ENCODE measurements around the gene CARD9.
"Not testable (repeated sequence)": the region's sequence is repeated elsewhere in the genome, so short reads cannot be mapped to it uniquely, and the experiment has no call there.

CARD9 gene

GRCh38 chr9:136361754-136362449 lies 11.6 kb downstream of the CARD9 start:
- DNase-seq: no peak

DNA sequence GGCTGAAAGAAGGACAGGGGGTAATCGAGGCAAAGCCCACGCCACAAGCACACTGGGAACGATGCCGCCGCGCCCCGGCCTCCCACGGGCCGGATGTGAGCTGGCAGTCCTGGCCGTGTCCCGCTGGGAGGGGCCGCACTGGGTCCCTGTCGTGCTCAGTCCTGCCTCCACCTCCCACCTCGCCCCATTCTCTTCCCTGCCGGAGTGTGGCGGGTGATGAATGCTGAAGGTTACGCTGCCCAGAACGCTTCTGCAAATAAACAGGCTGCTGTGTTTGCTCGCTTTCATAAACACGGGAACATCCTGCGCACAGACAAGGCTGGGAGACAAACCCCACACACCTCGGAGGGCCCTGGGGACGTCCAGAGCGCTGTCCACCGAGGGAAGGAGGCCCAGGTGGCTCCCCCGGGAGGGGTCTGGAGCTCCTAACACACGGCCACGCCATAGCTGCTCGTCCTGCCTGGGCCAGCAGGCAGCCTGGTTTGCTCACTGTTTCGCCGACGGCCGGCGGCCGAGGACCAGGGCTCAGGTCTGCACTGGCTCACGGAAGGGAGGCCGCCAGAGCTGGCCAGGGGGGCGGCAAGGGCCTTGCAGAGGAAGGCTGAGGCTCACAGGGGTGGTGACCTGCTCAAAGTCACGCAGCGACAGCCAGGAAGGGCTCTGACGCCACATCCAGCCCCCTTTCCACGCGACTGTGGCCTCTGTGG lies 12.3 kb downstream of the CARD9 start:
- no peak for DNase-seq

GRCh38 chr9:136359774-136360718 lies 13.4 kb downstream of the CARD9 start:
- DNase-seq: no peak

DNA sequence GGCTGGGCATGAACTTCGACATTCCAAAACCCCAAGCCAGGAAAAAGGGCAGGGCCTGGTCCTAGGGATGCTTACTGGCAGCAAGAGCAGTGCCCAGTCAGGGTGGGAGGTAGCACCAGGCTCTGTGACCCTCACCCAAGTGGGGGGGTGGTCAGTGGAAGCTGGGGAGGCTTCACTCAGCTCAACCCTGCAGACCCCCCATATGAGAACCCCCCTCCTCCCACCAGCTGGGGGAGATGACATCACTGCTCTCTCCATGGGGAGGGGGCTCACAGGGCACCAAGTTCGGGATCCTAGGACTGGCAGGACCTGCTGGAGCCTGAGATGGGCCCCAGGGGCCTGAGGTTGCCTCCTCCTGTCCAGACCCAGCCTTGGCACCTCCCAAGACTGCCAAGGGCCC lies 14.6 kb downstream of the CARD9 start:
- no peak for DNase-seq

DNA sequence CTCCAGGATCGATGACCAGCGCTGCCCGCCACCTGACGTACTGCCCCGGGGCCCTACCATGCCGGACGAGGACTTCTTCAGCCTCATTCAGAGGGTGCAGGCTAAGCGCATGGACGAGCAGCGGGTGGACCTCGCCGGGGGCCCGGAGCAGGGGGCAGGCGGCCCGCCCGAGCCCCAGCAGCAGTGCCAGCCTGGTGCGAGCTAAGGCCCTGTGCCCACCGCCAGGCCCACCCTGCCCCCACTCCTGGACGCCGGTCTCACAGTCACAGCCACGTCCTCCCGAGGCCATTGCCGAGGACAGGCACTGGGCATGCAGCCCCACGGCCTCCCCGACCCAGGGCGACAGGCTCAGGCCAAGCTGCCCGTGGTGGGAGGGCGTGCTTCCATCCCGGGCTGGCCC lies 15.5 kb downstream of the CARD9 start:
- no peak for DNase-seq

GRCh38 chr9:136357202-136357725 lies 16.2 kb downstream of the CARD9 start:
- no peak for DNase-seq

- no peak for DNase-seq
Measured at GRCh38 chr9:136355616-136356557, 17.6 kb downstream of the CARD9 start.

DNA sequence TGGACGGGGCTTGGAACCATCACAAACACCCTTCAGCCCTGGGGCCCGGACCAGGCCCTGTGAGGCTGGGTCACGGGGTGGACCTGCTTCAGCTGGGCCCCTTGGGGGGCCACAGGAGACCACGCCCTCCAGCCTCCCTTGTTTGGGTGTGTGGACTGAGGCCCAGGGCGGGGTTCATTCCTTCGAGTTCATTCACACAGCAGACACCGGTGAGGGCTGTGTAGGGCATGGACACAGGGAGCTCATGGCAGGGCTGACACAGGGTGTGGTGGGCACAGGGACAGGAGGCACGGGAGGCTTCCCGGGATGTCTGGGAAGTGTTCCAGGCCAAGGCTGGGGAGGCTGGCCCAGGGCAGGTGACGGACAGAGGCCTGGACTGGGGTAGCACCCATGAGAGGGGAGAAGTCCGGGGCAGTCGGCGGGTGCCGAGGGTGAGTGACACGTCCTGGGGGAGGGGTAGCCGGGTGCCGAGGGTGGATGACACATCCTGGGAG lies 18.8 kb downstream of the CARD9 start:
- no peak for DNase-seq

DNA sequence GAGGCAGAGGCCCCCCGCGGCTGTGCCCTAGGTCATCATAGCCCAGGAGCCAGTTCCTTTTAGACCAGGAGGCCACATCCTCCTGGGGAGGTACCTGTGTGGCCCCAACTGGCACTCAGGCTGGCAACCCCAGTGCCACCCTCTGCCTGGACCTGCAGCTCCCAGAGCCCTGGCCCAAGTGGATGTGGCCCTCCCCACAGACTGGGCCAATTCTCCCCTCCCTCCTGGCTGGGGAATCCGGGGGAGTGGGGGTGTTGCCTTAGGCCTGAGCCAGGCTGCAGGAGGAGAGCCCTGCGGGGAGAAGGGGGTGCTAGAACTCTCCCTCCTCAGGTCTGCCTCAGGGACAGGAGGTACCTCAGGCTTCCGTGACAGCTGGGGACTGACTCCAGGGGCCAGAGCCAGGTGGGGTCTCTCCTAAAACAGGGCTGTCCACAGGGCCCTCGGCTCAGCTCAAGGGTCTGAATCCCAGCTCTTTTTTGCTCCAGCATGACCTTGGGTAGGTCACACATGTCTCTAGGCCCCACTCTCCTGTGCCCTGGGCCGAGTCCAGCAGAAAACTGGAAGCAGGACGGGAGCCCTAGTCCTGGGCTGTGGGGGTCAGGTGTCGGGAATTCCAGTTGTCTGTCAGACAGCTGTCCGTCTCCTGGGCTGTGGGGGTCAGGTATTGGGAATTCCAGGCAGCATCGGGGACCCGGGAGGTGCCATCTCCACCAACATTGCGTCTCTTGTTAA lies 19.5 kb downstream of the CARD9 start:
- no peak for DNase-seq

DNA sequence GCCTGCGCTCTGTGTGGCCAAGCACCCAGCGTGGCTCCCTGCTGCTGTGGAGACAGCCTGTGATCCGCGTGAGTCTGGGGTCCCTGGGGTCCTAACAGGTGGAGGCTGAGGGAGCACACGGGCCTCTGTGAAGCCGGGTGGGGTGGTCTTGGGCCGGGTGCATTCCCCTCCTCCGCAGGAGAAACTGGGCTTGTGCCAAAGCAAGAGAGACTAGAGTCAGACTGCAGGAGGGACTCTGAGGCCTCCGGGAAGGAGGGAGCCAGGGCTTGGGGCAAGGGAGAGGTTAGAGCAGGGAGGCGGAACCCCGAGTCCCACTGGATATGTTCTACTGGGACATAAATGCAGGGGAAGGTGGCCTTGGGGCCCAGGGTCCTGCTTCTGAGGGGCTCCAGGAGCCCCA lies 20.4 kb downstream of the CARD9 start:
- DNase-seq: no peak

GRCh38 chr9:136352682-136353081 lies 20.8 kb downstream of the CARD9 start:
- no peak for DNase-seq

- DNase-seq: not testable (repeated sequence)
Measured at GRCh38 chr9:136351868-136352267, 21.6 kb downstream of the CARD9 start.

DNA sequence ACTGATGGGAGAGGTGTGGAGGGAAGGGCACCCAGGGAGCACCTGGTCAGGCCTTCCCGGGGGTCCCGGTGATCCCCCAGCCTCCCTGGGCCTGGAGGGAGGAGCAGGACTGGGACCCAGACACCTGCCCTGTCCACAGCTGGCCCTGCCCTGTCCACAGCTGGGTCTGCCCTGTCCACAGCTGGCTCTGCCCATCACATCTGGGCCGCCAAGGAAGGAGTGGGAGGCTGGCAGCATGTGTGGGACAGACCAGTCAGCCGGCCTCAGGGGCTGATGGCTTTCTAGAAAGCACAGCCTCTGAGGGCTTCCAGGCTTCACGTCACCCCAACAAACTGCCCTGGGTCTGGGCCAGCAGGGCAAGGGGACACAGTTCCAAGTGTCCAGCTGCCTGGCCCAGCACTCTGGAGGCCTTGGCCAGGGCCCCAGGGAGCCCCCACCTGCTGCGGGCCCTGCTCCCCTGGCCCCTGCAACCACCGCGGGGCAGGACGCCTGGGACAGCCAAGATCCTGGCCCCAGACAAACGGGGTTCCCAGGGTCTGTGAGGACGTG lies 22.1 kb downstream of the CARD9 start:
- no peak for DNase-seq

DNA sequence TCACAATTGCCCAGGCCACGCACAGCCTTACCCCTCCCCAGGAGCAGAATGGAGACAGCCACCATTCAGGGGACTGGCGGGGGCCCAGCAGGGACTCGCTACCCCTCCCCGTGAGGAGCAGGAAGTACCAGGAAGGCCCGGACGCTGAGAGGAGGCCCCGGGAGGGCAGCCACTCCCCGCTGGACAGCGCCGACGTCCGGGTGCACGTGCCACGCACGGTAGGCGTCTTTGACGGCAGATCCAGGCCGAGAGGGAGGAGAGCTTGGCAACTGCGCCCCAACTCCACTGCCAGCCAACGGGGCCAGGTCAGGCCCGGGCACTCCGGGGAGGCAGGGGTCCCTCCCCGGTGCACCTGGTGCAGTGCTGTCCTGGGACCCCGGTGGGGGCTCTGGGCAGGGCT lies 23.9 kb downstream of the CARD9 start:
- DNase-seq: no peak

DNA sequence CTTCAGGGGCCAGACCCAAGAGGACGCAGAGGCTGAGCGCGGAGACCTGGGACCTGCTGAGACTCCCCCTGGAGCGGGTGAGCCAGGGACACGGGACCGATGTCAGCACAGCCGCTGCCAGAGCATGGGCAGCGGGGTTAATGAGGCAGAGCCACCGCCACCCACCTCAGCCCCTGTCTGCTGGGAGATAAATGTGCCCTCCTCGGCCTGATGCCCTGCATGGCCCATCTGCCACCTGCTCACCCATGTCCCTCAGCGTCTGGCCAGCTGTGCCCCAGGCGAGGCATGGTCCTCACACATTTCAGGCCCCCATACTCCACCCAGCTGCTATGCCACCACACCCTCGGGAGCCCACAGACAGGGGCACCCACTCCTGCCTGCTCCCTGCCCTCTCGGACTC lies 24.8 kb downstream of the CARD9 start:
- DNase-seq: no peak

DNA sequence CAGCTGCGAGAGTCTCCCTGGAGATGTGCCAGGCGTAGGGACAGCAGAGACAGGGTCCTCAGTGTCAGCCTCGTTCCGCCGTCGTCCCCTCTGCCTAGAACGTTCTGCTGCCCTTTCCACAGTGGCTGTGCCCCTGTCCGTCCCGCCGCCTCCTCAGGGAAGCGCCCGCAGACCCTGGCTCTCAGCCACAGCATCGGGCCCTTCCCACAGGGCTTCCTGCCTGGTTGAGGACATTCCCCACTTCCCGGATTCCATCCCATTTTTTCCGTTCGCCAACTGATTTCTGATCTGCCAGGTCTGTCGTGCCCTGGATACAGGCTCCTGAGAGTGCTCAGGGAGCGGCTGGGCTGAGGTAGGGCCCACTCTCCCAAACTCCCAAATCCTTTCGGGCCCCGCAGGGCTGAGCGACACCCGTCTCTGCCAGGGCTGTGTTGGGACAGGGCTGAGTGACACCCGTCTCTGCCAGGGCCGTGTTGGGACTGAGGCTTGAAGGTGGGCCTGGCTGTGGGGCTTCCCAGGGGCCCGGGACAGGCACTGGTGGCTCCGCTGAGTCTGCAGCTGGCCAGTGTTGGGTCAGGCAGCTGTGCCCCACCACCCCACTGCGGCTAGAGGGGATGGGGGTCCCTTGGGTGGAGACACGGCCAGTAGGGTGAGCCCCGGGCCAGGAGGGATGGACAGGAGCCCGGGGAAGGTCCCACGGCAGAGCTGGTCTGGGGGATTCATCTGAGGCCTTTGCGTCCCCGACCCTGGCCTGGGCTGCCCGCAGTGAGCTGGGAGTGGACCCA lies 25.8 kb downstream of the CARD9 start:
- DNase-seq: no peak

DNA sequence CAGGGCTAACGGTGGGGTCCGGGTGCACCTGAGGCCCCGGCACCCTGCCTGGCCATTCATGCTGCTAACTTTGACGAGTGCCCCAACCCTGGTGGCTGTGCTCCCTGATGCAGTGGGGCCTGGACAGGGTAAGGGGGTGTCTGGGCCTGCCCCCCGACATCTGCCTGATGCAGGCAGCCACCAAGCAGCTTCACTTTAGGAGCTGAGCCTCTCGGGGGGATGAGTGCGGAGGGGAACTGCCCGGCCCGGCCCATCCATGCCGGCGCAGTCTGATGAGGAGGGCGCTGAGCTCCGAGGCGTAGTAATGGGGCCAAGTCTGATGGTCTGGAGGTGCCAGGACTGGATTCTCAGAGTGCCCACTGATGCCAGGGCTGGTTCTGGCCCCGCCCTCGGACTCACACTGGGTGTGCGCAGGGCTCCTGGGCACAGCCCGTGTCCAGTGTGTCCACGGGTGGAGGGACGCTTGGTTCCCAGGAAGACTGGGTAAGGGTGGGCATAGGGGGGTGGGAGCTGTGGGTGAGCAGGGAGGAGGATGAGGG lies 26.5 kb downstream of the CARD9 start:
- no peak for DNase-seq

DNA sequence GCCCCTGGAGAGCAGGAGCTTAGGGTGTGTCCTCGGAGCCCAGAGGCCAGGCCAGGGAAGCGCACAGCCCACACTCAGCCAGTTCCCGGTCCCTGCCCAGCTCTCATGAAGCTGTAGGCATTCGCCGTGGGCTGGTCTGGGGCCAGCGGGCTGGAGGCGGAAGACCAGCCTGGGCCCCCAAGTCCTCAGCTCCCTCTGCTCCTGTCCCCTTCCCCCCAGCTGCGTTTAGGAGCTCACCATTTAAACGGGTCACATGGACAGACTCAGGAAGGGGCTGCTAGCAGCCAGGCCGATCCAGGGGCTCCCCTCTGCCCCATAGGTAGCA lies 27.4 kb downstream of the CARD9 start:
- no peak for DNase-seq

GRCh38 chr9:136345281-136346156 lies 27.9 kb downstream of the CARD9 start:
- DNase-seq: no peak

Measured in activated CD4-positive, alpha-beta T cell treated with anti-CD3 and anti-CD28 coated beads, Interleukin-2, amount 50 U/mL, for 1 hour (primary cell).